ENCODE measurements around the gene TEX35. TPM values are rescaled to one million over a fixed set of nuclear protein-coding genes. Genes with fewer than 3 reads are reported as not detected.

TEX35 gene
- total RNA-seq, 1 experiment from 2014 or later = not detected

DNA sequence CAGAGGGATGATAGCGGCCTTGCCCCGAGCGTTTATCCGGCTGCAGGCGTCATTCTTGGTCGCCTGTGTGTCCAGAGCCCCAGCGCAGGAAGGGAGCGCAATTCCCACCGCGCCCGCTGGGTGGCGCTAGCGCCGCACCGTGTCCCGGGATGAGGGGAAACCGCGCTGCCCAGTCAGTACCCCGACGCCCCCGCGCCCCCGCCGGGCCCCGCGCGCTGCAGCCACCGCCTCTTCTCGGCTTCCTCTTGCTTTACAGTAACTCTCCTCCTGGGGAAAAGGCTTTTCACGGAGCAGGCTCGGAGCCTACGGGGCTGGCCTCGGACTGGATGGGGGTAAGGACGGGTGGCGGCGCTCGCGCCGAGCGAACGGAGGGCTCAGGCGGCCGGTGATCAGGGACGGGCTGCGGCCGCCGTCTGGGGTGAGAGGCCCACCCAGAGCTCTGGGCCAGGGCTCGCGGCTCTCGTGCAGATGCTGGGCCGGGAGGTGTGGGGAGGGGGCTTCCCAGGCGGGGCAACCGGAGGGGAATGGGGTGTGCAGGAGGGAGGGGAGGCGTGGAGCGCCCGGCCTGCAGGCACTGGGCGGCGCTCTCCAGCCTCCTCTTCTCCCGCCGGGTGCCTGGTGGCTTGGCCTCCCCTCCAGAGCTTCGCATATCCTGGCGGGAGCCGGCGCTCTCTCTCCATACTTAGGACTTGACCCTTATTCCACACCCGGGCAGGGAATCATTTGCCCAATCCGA is 29.8 kb downstream of the TEX35 start:
- DNase-seq = peak; percentile 85
- Histone ChIP-seq H3K27ac (ENCODE audit: low read length) (peak overlapping the region; percentile 93), H3F3A (ENCODE audit: low read length, unreplicated experiment) (peaks cover 3% of the 10 kb centered on the region), H3K9me2 (replicated peaks; ENCODE audit: low read length) (no peaks in the 10 kb centered on the region), H4K20me1 (ENCODE audit: low read length) (no peaks in the 10 kb centered on the region), H2AFZ (ENCODE audit: low read length) (peak overlapping the region; percentile 95), H3K4me3 (ENCODE audit: low read length) (peak overlapping the region; percentile 85), H3K36me3 (ENCODE audit: low read depth, low read length) (peaks cover 3% of the 10 kb centered on the region; the same call in 1 of the 2 replicates), H3K79me2 (ENCODE audit: low read length) (peaks cover 32% of the 10 kb centered on the region), H3K4me2 (ENCODE audit: low read length) (peak overlapping the region; percentile 89), H3K27me3 (ENCODE audit: low read length) (no peaks in the 10 kb centered on the region), H3K4me1 (ENCODE audit: insufficient read depth, low read length) (peaks cover 57% of the 10 kb centered on the region), H3K9ac (ENCODE audit: low read length) (peak overlapping the region; percentile 91), H3K9me3 (ENCODE audit: low read length) (no peaks in the 10 kb centered on the region)
- no TSS peak for BruUV-seq (replicated peaks)
- intact Hi-C loops (cut with micrococcal nuclease) = loop anchor here (1.0 to 5.0 kb wide), 6 partner anchors 67 to 458 kb away; no protein-coding TSS in a partner anchor
- ChIA-PET CTCF (interaction anchor here (0.6 to 1.0 kb wide), 2 partner anchors 211 to 451 kb away, joined by 3 read pairs; no protein-coding TSS in a partner anchor), POLR2A (ENCODE audit: unreplicated experiment) (no interaction called here)
- TF ChIP-seq, protein P1, sequence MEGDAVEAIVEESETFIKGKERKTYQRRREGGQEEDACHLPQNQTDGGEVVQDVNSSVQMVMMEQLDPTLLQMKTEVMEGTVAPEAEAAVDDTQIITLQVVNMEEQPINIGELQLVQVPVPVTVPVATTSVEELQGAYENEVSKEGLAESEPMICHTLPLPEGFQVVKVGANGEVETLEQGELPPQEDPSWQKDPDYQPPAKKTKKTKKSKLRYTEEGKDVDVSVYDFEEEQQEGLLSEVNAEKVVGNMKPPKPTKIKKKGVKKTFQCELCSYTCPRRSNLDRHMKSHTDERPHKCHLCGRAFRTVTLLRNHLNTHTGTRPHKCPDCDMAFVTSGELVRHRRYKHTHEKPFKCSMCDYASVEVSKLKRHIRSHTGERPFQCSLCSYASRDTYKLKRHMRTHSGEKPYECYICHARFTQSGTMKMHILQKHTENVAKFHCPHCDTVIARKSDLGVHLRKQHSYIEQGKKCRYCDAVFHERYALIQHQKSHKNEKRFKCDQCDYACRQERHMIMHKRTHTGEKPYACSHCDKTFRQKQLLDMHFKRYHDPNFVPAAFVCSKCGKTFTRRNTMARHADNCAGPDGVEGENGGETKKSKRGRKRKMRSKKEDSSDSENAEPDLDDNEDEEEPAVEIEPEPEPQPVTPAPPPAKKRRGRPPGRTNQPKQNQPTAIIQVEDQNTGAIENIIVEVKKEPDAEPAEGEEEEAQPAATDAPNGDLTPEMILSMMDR (conservative IDR thresholded peaks at IDR 0.05; ENCODE audit: low read depth, low read length) = peak; percentile 78
- TF ChIP-seq EZH2phosphoT487 (IDR thresholded peaks at IDR 0.05; ENCODE audit: borderline replicate concordance, low read length) (no peak), EZH2 (IDR thresholded peaks at IDR 0.05; ENCODE audit: low read length, unreplicated experiment) (no peak)
- peak; percentile 68 for ATAC-seq

DNA sequence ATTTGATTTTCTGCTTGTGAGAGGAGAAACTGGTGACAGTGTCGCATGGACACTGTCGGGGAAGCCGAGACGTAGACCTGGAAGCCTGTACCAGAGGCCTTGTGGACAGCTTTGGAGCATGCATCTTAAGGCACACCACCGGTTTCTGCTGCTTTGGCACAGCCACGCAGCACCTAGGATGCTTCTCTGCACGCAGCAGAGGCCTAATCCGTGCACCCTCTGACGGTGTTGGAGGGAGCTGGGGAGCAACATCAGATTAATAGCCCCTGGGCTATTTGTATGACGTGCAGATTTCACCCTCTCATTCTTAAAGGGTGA is 30.3 kb downstream of the TEX35 start:
- BruUV-seq (replicated peaks) = TSS peak; percentile 34
- Histone ChIP-seq H3K9me2 (replicated peaks; ENCODE audit: low read length) (no peaks in the 10 kb centered on the region), H3K36me3 (ENCODE audit: low read depth, low read length) (peaks cover 3% of the 10 kb centered on the region; the same call in 1 of the 2 replicates), H2AFZ (ENCODE audit: low read length) (peak overlapping the region; percentile 95), H4K20me1 (ENCODE audit: low read length) (no peaks in the 10 kb centered on the region), H3K9me3 (ENCODE audit: low read length) (no peaks in the 10 kb centered on the region), H3K4me3 (ENCODE audit: low read length) (peak overlapping the region; percentile 85), H3K27ac (ENCODE audit: low read length) (peak overlapping the region; percentile 93), H3F3A (ENCODE audit: low read length, unreplicated experiment) (no peaks in the 10 kb centered on the region), H3K9ac (ENCODE audit: low read length) (peak overlapping the region; percentile 91), H3K4me2 (ENCODE audit: low read length) (peak overlapping the region; percentile 89), H3K4me1 (ENCODE audit: insufficient read depth, low read length) (peaks cover 52% of the 10 kb centered on the region), H3K27me3 (ENCODE audit: low read length) (no peaks in the 10 kb centered on the region), H3K79me2 (ENCODE audit: low read length) (peaks cover 32% of the 10 kb centered on the region)
- DNase-seq = no peak
- intact Hi-C loops (cut with micrococcal nuclease) = loop anchor here (1.0 to 5.0 kb wide), 5 partner anchors 109 to 458 kb away; no protein-coding TSS in a partner anchor
- ChIA-PET CTCF (no interaction called here), POLR2A (ENCODE audit: unreplicated experiment) (interaction anchor here (0.5 kb wide), 1 partner anchor 1228 kb away, joined by 3 read pairs; no protein-coding TSS in a partner anchor)
- ATAC-seq = peak; percentile 18
- TF ChIP-seq EZH2 (IDR thresholded peaks at IDR 0.05; ENCODE audit: low read length, unreplicated experiment) = no peak
- TF ChIP-seq, protein P1 (conservative IDR thresholded peaks at IDR 0.05; ENCODE audit: low read depth, low read length) = no peak
- TF ChIP-seq EZH2phosphoT487 (IDR thresholded peaks at IDR 0.05; ENCODE audit: borderline replicate concordance, low read length) = no peak

DNA sequence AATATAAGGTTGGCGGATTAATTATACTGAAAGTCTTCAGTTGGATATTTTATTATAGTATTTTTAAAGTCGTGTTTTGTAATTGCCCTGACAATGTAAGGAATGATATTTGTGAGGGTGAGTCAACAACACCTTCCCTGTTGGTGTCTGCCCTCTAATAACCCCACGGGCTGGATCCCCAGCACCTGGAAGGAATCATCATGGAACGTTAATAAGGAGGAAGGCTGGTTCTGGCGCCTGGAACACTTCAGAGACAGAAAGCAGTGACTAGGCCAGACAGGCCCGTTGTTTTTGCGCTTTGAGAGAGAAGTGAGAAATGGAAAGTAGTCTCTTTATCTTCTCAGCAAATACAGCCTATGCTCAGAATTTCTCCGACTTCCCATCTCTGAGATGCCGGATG is 31.6 kb downstream of the TEX35 start:
- Histone ChIP-seq H3K27me3 (ENCODE audit: low read length) (no peaks in the 10 kb centered on the region), H3K27ac (ENCODE audit: low read length) (no peak overlapping the region), H3K36me3 (ENCODE audit: low read depth, low read length) (peaks cover 3% of the 10 kb centered on the region; the same call in 1 of the 2 replicates), H3K4me1 (ENCODE audit: insufficient read depth, low read length) (peaks cover 39% of the 10 kb centered on the region), H3K9ac (ENCODE audit: low read length) (no peak overlapping the region), H3K4me3 (ENCODE audit: low read length) (no peak overlapping the region), H3K79me2 (ENCODE audit: low read length) (peaks cover 32% of the 10 kb centered on the region), H3F3A (ENCODE audit: low read length, unreplicated experiment) (no peaks in the 10 kb centered on the region), H3K9me3 (ENCODE audit: low read length) (no peaks in the 10 kb centered on the region), H3K9me2 (replicated peaks; ENCODE audit: low read length) (no peaks in the 10 kb centered on the region), H4K20me1 (ENCODE audit: low read length) (no peaks in the 10 kb centered on the region), H3K4me2 (ENCODE audit: low read length) (peak overlapping the region; percentile 89; the same call in 1 of the 2 replicates), H2AFZ (ENCODE audit: low read length) (no peak overlapping the region)
- DNase-seq = no peak
- CTCF ChIA-PET = no interaction called here
- POLR2A ChIA-PET (ENCODE audit: unreplicated experiment) = no interaction called here
- TF ChIP-seq EZH2 (IDR thresholded peaks at IDR 0.05; ENCODE audit: low read length, unreplicated experiment) = no peak
- TF ChIP-seq, protein P1 (conservative IDR thresholded peaks at IDR 0.05; ENCODE audit: low read depth, low read length) = no peak
- TF ChIP-seq EZH2phosphoT487 (IDR thresholded peaks at IDR 0.05; ENCODE audit: borderline replicate concordance, low read length) = no peak
- no TSS peak for BruUV-seq (replicated peaks)
- intact Hi-C loops (cut with micrococcal nuclease) = loop anchor here (5.0 kb wide), 1 partner anchor 108 kb away; no protein-coding TSS in a partner anchor
- ATAC-seq = no peak

Data from PC-3 (cell line).